NCI-H2081 (cell line): ENCODE results near the gene LRP8.

Experiments
- DNase-seq, 2 experiments: peaks; one replicate each; lab custom pipeline; 2025; lab: John Stamatoyannopoulos, UW

LRP8 gene

GRCh38 chr1:53328009-53328461 is at the start of gene LRP8:
Gene LRP8 (minus strand): TSS chr1:53328070. CDS start chr1:53327912, 158 bp downstream.
- peak; percentile 62 to 63 for DNase-seq

- DNase-seq = no peak
Measured at GRCh38 chr1:53377438-53377841, 49.6 kb upstream of the LRP8 start.

GRCh38 chr1:53376742-53377437 is 49.0 kb upstream of the LRP8 start:
- DNase-seq = peak; percentile 35 to 70

- no peak for DNase-seq
Measured at GRCh38 chr1:53376041-53376461, 48.2 kb upstream of the LRP8 start.

GRCh38 chr1:53375440-53375839 is 47.6 kb upstream of the LRP8 start:
- no peak for DNase-seq

- DNase-seq = no peak
Measured at GRCh38 chr1:53373246-53373645, 45.4 kb upstream of the LRP8 start.

GRCh38 chr1:53372501-53372951 is 44.7 kb upstream of the LRP8 start:
- DNase-seq = no peak

GRCh38 chr1:53371851-53372250 is 44.0 kb upstream of the LRP8 start:
- DNase-seq = no peak

- no peak for DNase-seq
Measured at GRCh38 chr1:53371121-53371666, 43.3 kb upstream of the LRP8 start.

GRCh38 chr1:53370369-53370961 is 42.6 kb upstream of the LRP8 start:
- no peak for DNase-seq

GRCh38 chr1:53369761-53370160 is 41.9 kb upstream of the LRP8 start:
- no peak for DNase-seq

GRCh38 chr1:53369034-53369750 is 41.3 kb upstream of the LRP8 start:
- no peak for DNase-seq

GRCh38 chr1:53368314-53369033 is 40.6 kb upstream of the LRP8 start:
- peak; percentile 39 to 50 for DNase-seq

GRCh38 chr1:53367503-53368313 is 39.8 kb upstream of the LRP8 start:
- no peak for DNase-seq

- no peak for DNase-seq
Measured at GRCh38 chr1:53366901-53367502, 39.1 kb upstream of the LRP8 start.

- no peak for DNase-seq
Measured at GRCh38 chr1:53365437-53366063, 37.7 kb upstream of the LRP8 start.

- DNase-seq = no peak
Measured at GRCh38 chr1:53362851-53363642, 35.2 kb upstream of the LRP8 start.

- no peak for DNase-seq
Measured at GRCh38 chr1:53362270-53362669, 34.4 kb upstream of the LRP8 start.

- DNase-seq = no peak
Measured at GRCh38 chr1:53361541-53361961, 33.7 kb upstream of the LRP8 start.
